WI38 (cell line): Measurements from ENCODE around the gene RAB17.

ENCODE experiments used
- H3K4me3 ChIP-seq: 2 replicates; pipeline ENCODE4 v1.5.1; 2011; ENCODE audit warnings: low read depth, mild to moderate bottlenecking, control low read depth, low read length
- TF ChIP-seq, protein P1 (sequence below): IDR thresholded peaks from 2 replicates; pipeline ENCODE4 v1.5.1; 2012; ENCODE audit warnings: low read depth, mild to moderate bottlenecking, control low read depth, low read length

The RAB17 gene

DNA sequence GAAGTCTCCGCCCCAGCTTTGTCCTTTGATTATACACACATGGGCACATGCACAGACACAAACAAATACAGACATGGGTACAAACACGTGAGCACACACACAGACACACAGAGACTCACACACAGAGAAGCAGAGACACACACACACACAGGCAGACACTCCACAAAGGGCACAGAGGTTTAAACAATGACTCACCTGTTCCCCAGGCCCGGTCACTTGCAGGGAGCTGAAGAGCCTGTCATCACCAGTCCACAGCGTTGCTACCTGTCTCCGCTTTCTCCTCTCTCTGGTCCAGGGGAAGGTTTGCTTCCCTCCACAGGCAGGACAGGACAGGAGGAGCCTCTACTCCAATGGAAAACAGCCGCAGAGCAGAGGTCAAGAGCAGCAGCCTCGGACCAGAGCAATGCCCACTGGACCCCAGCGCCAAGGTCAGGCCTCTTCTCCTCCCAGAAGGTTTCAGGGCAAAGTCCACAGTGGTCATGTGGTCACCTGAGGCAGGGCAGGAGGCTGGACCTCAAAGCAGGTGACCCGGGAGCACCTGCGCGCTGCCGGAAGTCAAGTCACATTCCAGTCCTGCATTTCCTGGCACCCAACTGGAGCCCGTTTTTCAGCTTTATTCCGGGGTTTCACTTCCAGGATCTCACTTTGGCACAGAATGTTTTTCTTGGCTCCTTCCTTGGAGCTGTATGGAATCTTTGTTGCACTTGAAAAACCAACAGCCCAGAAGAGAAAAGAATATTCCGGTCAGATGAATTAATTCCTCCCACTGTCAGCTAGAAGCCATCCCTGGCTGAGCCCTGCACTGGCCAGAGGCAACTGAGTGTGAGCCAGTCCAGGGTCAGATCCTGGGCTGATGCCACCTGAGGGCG, at the start of gene RAB17:
Gene RAB17, minus strand, starts transcription at position 463 of the 869 bp plus-strand sequence. CDS start 4,580 bp downstream, outside the sequence.
- TF ChIP-seq, protein P1, sequence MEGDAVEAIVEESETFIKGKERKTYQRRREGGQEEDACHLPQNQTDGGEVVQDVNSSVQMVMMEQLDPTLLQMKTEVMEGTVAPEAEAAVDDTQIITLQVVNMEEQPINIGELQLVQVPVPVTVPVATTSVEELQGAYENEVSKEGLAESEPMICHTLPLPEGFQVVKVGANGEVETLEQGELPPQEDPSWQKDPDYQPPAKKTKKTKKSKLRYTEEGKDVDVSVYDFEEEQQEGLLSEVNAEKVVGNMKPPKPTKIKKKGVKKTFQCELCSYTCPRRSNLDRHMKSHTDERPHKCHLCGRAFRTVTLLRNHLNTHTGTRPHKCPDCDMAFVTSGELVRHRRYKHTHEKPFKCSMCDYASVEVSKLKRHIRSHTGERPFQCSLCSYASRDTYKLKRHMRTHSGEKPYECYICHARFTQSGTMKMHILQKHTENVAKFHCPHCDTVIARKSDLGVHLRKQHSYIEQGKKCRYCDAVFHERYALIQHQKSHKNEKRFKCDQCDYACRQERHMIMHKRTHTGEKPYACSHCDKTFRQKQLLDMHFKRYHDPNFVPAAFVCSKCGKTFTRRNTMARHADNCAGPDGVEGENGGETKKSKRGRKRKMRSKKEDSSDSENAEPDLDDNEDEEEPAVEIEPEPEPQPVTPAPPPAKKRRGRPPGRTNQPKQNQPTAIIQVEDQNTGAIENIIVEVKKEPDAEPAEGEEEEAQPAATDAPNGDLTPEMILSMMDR = no peak
- H3K4me3 ChIP-seq = no peak within 1 kb of the TSS

- no peak overlapping the region for H3K4me3 ChIP-seq
- TF ChIP-seq, protein P1 = no peak
Measured at GRCh38 chr2:237639836-237640220, 49.3 kb upstream of the RAB17 start.

- TF ChIP-seq, protein P1 = no peak
- H3K4me3 ChIP-seq = no peak overlapping the region
Measured at GRCh38 chr2:237639052-237639835, 48.7 kb upstream of the RAB17 start.

DNA sequence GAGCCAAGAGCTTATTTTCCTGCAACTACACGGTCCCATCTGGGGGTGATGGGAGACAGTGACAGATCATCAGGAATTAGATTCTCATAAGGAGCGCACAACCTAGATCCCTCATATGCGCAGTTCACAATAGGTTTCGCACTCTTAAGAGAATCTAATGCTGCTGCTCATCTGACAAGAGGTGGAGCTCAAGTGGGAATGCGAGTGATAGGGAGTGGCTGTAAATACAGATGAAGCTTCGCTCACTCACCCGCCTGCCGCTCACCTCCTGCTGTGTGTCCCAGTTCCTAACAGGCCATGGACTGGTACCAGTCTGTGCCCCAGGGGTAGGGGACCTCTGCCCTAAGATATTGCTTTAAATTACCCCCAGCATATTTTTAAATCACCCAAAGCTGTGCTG, 47.6 kb upstream of the RAB17 start:
- TF ChIP-seq, protein P1 = no peak

GRCh38 chr2:237637429-237638135, 47.0 kb upstream of the RAB17 start:
- no peak overlapping the region for H3K4me3 ChIP-seq
- TF ChIP-seq, protein P1 = no peak

More for the DNA sequence above, 47.6 kb upstream of the RAB17 start:
- H3K4me3 ChIP-seq = no peak overlapping the region

- no peak overlapping the region for H3K4me3 ChIP-seq
- TF ChIP-seq, protein P1 = no peak
Measured at GRCh38 chr2:237636578-237636977, 46.0 kb upstream of the RAB17 start.
